Measurements from ENCODE around the gene KRT78.

The KRT78 gene

GRCh38 chr12:52847335-52848102, 1.3 kb downstream of the KRT78 start:
- no peak overlapping the region for H3K4me3 ChIP-seq (ENCODE audit: low read depth, low read length)
- peak; percentile 47 for DNase-seq (ENCODE audit: low read depth)
- TF ChIP-seq POLR2A (IDR thresholded peaks at IDR 0.05; ENCODE audit: extremely low read depth, insufficient read length) (no peak), CTCF (IDR thresholded peaks at IDR 0.05; ENCODE audit: low read depth, low read length) (no peak)

DNA sequence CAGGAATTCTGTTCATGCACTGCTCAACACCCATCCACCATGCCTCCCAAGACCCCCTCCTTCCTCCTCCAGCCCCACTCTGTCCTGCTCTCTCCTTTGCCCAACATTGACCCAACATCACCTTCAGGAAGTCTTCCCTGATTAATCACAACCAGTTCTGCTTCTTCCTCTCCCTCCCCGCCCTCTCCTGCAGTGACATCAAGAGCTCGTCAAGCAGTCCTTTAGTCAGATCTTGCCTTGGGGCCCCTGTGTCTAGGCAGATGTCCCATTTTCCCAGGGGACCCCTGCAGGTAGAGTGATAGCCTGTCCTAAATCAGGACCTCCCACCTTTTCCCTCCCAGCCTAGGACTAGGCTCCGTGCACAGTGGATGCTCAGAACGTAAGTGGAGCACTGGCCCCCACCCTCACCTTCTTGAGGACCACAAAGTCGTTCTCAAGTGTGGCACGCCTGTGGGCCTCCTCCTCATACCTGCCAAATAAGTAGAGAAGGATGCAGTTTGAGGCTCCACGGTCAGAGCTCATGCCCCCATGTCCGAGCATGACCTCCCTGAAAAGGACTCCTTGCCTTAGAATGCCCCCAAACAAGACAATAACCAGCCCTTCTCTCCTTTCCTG, 2.3 kb downstream of the KRT78 start:
- TF ChIP-seq, protein P1, sequence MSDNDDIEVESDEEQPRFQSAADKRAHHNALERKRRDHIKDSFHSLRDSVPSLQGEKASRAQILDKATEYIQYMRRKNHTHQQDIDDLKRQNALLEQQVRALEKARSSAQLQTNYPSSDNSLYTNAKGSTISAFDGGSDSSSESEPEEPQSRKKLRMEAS (IDR thresholded peaks at IDR 0.05; ENCODE audit: low read depth, low read length): no peak
- TF ChIP-seq CTCF (IDR thresholded peaks at IDR 0.05; ENCODE audit: low read depth, low read length) (no peak), MYC (IDR thresholded peaks at IDR 0.05; ENCODE audit: low read depth, low read length) (no peak), POLR2A (IDR thresholded peaks at IDR 0.05; ENCODE audit: extremely low read depth, insufficient read length) (no peak)
- no peak for DNase-seq (ENCODE audit: low read depth)
- no peak overlapping the region for H3K4me3 ChIP-seq (ENCODE audit: low read depth, low read length)

DNA sequence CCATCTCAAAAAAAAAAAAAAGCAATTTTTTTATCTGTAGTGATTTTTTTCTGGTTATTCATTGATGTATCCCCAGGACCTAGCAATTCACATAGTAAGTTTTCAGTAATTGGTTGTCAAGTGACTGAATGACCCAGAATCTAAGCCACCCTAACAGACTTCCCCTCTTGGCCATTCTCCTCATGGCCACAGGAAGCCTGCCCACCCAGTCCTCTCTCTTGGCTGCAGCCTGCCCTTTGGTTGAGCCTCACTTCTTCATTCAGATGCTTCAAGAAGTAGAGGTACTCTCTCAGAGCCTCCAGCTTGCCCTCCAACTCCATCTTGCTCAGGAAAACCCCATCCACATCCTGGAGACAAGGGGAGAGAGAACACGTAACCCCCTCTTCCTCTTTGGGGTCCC, 2.8 kb downstream of the KRT78 start:
- no peak for DNase-seq (ENCODE audit: low read depth)
- H3K4me3 ChIP-seq (ENCODE audit: low read depth, low read length): no peak overlapping the region
- TF ChIP-seq, protein P1 (IDR thresholded peaks at IDR 0.05; ENCODE audit: low read depth, low read length): no peak
- no peak for TF ChIP-seq CTCF (IDR thresholded peaks at IDR 0.05; ENCODE audit: low read depth, low read length)
- TF ChIP-seq POLR2A (IDR thresholded peaks at IDR 0.05; ENCODE audit: extremely low read depth, insufficient read length): no peak
- no peak for TF ChIP-seq MYC (IDR thresholded peaks at IDR 0.05; ENCODE audit: low read depth, low read length)

DNA sequence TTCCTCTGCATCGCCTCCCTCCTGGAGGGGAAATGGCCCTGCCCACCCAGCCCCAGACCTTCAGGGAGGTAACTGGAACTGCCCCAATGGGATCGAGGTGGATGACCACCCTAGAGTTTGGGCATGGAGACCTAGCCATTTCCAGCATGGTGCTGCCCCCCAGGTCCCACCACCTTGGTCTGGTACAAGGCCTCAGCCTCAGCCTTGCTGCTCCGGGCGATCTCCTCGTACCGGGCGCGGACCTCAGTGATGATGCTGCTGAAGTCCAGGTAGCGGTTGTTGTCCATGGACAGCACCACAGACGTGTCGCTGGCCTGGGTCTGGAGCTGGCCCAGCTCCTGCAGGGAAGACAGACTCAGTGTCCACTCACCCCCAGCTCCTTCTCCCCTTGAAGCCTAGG, 4.4 kb downstream of the KRT78 start:
- DNase-seq (ENCODE audit: low read depth): no peak
- TF ChIP-seq CTCF (IDR thresholded peaks at IDR 0.05; ENCODE audit: low read depth, low read length) (no peak), POLR2A (IDR thresholded peaks at IDR 0.05; ENCODE audit: extremely low read depth, insufficient read length) (no peak), MYC (IDR thresholded peaks at IDR 0.05; ENCODE audit: low read depth, low read length) (no peak)
- TF ChIP-seq, protein P1 (IDR thresholded peaks at IDR 0.05; ENCODE audit: low read depth, low read length): no peak
- no peak overlapping the region for H3K4me3 ChIP-seq (ENCODE audit: low read depth, low read length)

DNA sequence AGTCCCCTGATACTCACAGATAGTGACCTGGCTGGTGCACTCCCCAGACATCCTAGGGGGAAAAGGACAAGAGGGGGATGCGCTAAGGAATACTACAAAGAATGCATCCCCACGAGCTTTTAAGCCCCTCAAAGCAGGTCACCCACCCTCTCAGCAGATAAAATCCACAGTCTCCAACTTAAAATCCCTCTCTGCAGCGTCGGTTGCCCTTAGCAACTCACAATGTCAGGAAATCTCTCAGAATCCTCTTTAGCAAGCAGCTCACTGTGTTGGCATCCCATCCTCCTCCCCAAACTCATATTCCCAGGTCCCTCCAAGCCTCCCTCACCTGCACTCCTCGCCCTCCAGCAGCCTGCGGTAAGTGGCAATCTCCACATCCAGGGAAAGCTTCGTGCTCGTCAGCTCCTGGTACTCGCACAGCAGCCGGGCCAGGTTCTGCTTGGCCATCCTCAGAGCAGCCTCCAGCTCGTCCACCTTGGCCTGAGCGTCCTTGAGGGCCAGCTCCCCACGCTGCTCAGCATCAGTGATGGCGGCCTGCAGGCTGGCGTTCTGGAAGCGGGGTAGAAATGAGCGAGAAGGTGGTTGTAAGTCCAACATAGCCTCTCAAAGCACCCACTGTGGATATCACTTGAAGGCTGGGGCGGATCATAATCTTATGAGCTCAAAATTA, 9.2 kb downstream of the KRT78 start:
- DNase-seq (ENCODE audit: low read depth): no peak
- TF ChIP-seq CTCF (IDR thresholded peaks at IDR 0.05; ENCODE audit: low read depth, low read length) (no peak), POLR2A (IDR thresholded peaks at IDR 0.05; ENCODE audit: extremely low read depth, insufficient read length) (no peak), MYC (IDR thresholded peaks at IDR 0.05; ENCODE audit: low read depth, low read length) (no peak)
- TF ChIP-seq, protein P1 (IDR thresholded peaks at IDR 0.05; ENCODE audit: low read depth, low read length): no peak
- no peak overlapping the region for H3K4me3 ChIP-seq (ENCODE audit: low read depth, low read length)

Data from NB4 (cell line).